ENCODE results near the gene PTPN1.

- no peak for TF ChIP-seq CTCF (conservative IDR thresholded peaks at IDR 0.05; ENCODE audit: low read length)
- no peak for TF ChIP-seq EZH2phosphoT487 (IDR thresholded peaks at IDR 0.05; ENCODE audit: borderline replicate concordance)
These were observed 27.7 kb upstream of the PTPN1 start for GRCh38 chr20:50482396-50482981.
